Choroid plexus epithelial cell (primary cell): ENCODE data around the gene TMEM43.

ENCODE experiments used
- DNase-seq: peaks from one replicate; pipeline ENCODE4 v3.0.0-alpha.2; 2010; ENCODE audit warnings: low read depth
- H3K4me3 ChIP-seq: 2 replicates; pipeline ENCODE4 v1.5.1; 2011; ENCODE audit warnings: low read depth, mild to moderate bottlenecking, control low read depth, low read length, moderate library complexity
- TF ChIP-seq, protein P1 (sequence below): conservative IDR thresholded peaks from 2 replicates; pipeline ENCODE4 v1.5.1; 2011; ENCODE audit warnings: low read depth, mild to moderate bottlenecking, control low read depth, inconsistent platforms, low read length, moderate library complexity

The TMEM43 gene

DNA sequence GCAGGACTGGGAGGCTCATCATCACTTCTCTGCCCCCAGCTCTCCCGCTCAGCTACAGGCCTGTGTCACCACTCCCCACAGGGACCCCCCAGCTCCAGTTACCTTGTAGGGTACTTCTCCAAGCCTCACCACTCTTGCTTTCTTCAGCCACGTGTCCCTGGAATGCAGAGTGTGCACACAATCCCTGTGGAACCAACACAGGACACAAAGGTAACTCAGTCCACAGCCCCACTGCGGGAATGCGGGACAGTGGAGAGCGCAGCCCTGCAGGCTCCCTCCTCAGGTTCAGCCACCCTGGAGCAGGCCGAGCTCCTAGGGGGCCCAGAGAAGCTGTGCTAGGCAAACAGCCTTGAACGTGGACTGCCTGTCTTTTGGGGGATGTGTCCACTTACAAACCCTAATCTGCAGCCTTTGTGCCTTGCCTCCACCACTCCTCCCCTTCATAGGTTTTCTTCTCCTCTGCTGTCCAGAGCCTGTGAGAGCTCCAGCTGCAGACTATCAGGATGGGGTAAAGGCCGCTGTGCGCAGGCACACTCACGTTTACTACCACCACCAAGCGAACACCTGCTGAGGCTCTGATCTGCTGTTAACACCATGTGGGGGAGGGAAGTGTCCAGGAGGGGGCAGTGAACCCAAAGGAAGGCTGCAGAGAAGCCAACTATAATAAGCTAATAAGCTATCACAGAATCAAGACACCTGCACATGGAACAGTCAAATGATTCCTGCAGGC lies 27.5 kb downstream of the TMEM43 start:
- peak; percentile 26 for DNase-seq
- H3K4me3 ChIP-seq = no peak overlapping the region

DNA sequence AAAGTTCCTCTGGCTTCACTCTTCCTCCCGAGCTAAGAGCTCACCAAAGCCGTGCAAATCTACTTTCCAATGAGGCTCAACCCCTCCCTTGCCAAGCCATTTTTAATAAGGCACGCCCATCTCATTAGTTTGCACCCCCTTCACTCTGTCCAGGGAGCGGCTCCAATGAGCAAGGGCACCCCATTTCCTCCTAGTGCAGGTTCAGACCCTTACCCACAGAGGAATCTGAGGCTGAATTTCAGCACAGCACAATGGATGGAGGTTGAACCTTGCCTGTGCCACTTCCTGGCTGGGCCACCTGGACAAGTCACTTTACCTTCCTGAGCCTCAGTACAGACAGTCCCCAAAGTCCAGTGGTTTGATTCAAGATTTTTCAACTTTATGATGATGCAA lies 28.1 kb downstream of the TMEM43 start:
- TF ChIP-seq, protein P1, sequence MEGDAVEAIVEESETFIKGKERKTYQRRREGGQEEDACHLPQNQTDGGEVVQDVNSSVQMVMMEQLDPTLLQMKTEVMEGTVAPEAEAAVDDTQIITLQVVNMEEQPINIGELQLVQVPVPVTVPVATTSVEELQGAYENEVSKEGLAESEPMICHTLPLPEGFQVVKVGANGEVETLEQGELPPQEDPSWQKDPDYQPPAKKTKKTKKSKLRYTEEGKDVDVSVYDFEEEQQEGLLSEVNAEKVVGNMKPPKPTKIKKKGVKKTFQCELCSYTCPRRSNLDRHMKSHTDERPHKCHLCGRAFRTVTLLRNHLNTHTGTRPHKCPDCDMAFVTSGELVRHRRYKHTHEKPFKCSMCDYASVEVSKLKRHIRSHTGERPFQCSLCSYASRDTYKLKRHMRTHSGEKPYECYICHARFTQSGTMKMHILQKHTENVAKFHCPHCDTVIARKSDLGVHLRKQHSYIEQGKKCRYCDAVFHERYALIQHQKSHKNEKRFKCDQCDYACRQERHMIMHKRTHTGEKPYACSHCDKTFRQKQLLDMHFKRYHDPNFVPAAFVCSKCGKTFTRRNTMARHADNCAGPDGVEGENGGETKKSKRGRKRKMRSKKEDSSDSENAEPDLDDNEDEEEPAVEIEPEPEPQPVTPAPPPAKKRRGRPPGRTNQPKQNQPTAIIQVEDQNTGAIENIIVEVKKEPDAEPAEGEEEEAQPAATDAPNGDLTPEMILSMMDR = no peak
- H3K4me3 ChIP-seq = no peak overlapping the region
- DNase-seq = no peak

More for the DNA sequence above, 27.5 kb downstream of the TMEM43 start:
- TF ChIP-seq, protein P1 = peak; percentile 51

DNA sequence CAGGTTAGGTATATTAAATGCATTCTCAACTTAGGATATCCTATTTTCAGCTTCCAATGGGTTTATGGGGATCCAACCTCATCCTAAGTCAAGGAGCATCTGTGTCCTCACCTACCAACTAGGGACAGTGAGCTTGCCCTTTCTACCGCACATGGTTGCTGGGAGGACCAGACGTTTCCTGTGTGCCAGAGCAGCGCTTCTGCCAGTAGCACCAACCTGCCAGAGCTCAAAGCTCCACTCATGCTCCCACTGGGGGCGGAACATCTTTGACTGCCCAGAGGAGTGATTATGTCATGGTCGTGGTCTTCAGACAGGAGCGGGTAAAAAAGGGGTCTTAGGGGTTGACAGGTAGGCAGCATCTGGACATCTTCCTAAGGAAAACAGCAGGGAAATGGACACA lies 28.8 kb downstream of the TMEM43 start:
- TF ChIP-seq, protein P1 = no peak
- H3K4me3 ChIP-seq = no peak overlapping the region
- DNase-seq = no peak

DNA sequence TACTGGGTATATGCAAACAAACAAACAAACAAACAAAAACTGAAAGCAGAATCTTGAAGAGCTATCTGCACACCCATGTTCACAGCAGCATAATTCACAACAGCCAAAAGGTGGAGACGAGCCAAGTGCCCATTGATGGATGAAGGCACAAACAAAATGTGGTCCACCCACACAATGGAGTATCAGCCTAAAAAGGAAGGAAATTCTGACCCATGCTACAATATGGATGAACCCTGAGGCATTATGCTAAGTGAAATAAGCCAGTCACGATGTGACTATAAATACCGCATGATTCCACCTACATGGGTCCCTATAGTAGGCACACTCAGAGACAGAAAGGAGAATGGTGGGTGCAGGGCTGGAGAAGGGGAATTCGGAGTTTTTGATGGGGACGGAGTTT lies 29.4 kb downstream of the TMEM43 start:
- H3K4me3 ChIP-seq = no peak overlapping the region
- TF ChIP-seq, protein P1 = no peak
- no peak for DNase-seq

DNA sequence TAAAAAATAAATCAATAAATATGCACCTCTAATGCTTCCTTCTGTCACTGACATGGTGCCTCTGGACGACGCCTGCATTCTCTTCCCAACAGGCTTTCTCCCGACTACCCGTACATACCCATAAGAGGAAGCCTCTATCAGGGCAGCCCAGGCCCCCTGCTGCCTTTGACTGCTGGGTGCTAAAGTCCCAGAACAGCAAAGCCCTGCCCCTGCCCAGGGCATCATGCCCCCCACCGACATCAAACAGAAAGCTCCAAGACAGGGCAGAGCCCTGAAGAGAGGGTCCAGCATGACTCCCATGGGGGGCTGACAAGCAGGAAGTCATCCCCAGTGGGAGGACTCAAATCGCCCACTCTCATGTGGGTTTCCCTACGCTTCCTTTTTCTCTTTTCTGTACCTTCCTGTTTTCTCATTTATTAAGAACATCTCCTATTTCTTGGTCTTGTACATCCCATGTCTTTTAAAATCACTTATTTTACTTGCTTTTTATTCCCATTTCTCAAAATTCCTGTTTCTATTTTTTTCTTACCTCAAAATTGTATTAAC lies 30.1 kb downstream of the TMEM43 start:
- DNase-seq = no peak
- no peak overlapping the region for H3K4me3 ChIP-seq
- TF ChIP-seq, protein P1 = no peak

DNA sequence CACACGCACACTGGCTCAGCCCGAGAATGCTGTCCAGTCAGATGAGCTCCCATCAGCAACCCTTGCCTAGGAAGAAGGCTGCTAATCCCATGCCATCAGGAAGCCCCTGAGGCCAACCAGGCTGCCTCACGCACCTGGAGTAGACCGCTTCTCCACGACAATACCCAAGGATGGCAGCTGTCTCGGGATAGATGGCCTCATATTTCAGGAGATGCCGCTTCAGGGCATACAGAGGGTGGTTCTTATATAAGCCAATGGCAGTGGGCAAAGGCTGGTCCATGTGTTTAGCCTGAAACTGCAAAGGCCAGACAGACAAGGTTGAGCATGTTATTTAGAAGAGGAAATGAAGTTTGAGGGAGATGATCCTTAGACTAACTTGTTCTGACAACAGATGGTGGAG lies 31.3 kb downstream of the TMEM43 start:
- TF ChIP-seq, protein P1 = no peak

More for the DNA sequence above, 31.3 kb downstream of the TMEM43 start:
- no peak overlapping the region for H3K4me3 ChIP-seq
- no peak for DNase-seq
